Gastroesophageal sphincter (tissue), 3 donors: Measurements from ENCODE around the gene AMACR.

Experiments used
- CTCF ChIP-seq, 4 experiments: fragments of 200-600 bp in 2 of 4; fragments of 450-650 bp in 2 of 4; sonication (generic) in 1 of 4; IDR thresholded peaks; one replicate each; pipeline ENCODE4 v1.5.1; 2017 to 2019; ENCODE audit warnings: antibody characterized with exemption in 4 of 4, mild to moderate bottlenecking in 2 of 4, moderate library complexity in 2 of 4
- EP300 ChIP-seq: sonication (generic); formaldehyde crosslinking; IDR thresholded peaks from one replicate; pipeline ENCODE4 v1.6.1; 2017; ENCODE audit warnings: antibody characterized with exemption, mild to moderate bottlenecking
- POLR2A ChIP-seq, 2 donors: fragments of 450-650 bp; IDR thresholded peaks; one replicate each; pipeline ENCODE4 v1.6.1; 2017; ENCODE audit warnings: antibody characterized with exemption in 2 of 2, mild to moderate bottlenecking in 2 of 2, moderate library complexity in 1 of 2
- POLR2AphosphoS5 ChIP-seq: sonication (generic); formaldehyde crosslinking; IDR thresholded peaks from one replicate; pipeline ENCODE4 v1.6.1; 2017; ENCODE audit warnings: antibody characterized with exemption

- TF ChIP-seq CTCF (IDR thresholded peaks at IDR 0.05): no peak
- TF ChIP-seq POLR2AphosphoS5: no peak
- no peak for TF ChIP-seq POLR2A (IDR thresholded peaks at IDR 0.05)
- TF ChIP-seq EP300: no peak
Observed at GRCh38 chr5:34021334-34021733, 13.5 kb upstream of the AMACR start.
